ENCODE results near the gene NDUFS8. TPM values are rescaled to one million over a fixed set of nuclear protein-coding genes. Genes with fewer than 3 reads are reported as not detected.

The NDUFS8 gene
- total and polyA plus RNA-seq, 2 experiments from 2014 or later: 175 to 308 TPM

DNA sequence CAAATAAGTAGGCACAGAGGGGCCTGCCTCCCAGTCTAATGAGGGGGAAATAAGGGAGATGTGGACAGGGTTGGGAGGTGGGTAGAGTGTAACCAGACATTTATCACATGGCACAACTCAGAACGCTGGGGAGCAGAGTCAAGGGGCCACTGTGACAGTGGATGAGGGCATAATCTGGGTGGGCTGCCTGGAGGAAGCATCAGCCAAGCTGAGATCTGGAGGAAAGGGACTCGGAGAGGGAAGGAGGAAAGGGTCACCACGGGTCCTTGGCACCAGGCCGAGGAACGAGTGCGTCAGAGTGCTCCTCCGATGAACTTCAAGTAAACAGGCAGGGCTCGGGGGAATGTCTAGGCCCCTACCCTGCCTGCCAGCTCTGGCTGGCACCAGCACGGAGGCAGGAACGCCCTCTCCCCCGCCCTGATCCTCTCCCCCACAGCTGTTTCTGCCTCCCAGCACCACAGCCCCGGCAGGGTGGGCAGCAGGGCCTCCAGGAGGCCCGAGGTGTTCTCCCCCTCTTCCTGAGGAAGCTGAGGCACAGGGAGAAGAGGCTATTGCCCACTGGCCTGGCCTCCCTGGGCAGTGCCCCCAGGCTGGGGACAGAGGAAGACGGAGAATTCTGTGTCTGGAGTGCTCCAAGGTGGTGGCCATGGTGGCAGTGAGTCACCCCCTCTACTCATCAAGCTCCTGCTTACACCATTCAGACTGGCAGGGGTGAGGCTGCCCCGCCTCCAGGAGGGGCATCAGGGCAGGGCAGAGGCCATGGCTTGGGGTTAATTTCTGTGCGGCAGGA is 16.1 kb upstream of the NDUFS8 start (continued):
- TF ChIP-seq, protein P1, sequence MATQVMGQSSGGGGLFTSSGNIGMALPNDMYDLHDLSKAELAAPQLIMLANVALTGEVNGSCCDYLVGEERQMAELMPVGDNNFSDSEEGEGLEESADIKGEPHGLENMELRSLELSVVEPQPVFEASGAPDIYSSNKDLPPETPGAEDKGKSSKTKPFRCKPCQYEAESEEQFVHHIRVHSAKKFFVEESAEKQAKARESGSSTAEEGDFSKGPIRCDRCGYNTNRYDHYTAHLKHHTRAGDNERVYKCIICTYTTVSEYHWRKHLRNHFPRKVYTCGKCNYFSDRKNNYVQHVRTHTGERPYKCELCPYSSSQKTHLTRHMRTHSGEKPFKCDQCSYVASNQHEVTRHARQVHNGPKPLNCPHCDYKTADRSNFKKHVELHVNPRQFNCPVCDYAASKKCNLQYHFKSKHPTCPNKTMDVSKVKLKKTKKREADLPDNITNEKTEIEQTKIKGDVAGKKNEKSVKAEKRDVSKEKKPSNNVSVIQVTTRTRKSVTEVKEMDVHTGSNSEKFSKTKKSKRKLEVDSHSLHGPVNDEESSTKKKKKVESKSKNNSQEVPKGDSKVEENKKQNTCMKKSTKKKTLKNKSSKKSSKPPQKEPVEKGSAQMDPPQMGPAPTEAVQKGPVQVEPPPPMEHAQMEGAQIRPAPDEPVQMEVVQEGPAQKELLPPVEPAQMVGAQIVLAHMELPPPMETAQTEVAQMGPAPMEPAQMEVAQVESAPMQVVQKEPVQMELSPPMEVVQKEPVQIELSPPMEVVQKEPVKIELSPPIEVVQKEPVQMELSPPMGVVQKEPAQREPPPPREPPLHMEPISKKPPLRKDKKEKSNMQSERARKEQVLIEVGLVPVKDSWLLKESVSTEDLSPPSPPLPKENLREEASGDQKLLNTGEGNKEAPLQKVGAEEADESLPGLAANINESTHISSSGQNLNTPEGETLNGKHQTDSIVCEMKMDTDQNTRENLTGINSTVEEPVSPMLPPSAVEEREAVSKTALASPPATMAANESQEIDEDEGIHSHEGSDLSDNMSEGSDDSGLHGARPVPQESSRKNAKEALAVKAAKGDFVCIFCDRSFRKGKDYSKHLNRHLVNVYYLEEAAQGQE (IDR thresholded peaks at IDR 0.05; ENCODE audit: unreplicated experiment): no peak
- TF ChIP-seq, protein P2, sequence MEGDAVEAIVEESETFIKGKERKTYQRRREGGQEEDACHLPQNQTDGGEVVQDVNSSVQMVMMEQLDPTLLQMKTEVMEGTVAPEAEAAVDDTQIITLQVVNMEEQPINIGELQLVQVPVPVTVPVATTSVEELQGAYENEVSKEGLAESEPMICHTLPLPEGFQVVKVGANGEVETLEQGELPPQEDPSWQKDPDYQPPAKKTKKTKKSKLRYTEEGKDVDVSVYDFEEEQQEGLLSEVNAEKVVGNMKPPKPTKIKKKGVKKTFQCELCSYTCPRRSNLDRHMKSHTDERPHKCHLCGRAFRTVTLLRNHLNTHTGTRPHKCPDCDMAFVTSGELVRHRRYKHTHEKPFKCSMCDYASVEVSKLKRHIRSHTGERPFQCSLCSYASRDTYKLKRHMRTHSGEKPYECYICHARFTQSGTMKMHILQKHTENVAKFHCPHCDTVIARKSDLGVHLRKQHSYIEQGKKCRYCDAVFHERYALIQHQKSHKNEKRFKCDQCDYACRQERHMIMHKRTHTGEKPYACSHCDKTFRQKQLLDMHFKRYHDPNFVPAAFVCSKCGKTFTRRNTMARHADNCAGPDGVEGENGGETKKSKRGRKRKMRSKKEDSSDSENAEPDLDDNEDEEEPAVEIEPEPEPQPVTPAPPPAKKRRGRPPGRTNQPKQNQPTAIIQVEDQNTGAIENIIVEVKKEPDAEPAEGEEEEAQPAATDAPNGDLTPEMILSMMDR (conservative IDR thresholded peaks at IDR 0.05; ENCODE audit: low read depth in 2 of 2): no peak
- TF ChIP-seq, protein P3, sequence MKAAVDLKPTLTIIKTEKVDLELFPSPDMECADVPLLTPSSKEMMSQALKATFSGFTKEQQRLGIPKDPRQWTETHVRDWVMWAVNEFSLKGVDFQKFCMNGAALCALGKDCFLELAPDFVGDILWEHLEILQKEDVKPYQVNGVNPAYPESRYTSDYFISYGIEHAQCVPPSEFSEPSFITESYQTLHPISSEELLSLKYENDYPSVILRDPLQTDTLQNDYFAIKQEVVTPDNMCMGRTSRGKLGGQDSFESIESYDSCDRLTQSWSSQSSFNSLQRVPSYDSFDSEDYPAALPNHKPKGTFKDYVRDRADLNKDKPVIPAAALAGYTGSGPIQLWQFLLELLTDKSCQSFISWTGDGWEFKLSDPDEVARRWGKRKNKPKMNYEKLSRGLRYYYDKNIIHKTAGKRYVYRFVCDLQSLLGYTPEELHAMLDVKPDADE (IDR thresholded peaks at IDR 0.05): no peak
- no peak for TF ChIP-seq ZNF114 (CRISPR knock-in tag; IDR thresholded peaks at IDR 0.05)

DNA sequence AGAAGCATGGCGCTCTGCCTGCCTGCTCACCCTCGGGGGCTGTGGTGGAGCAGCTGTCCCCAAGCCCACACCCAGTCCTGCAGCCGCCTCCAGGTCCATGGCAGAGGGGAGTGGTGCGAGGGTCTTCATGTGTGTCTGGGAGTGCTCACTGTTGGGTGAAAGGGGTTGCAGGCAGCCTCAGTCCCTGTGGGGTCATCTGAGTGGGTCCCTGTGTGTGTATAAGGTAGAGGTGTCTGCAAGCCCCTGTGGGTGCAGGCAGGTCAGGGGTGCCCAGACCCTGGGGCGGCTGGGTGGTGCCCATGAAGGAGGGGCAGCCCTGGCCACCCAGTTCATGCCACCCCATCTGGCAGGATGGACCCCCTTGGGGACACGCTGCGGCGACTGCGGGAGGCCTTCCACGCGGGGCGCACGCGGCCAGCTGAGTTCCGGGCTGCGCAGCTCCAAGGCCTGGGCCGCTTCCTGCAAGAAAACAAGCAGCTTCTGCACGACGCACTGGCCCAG is 15.5 kb upstream of the NDUFS8 start:
- no peaks in the 10 kb centered on the region for H3K27me3 ChIP-seq (ENCODE audit: insufficient read depth)
- H3K79me2 ChIP-seq (replicated peaks; ENCODE audit: insufficient read depth): no peaks in the 10 kb centered on the region
- H3F3A ChIP-seq (replicated peaks; ENCODE audit: low read depth): 0 out of 2 replicates have a peak, but pooled peaks cover 4% of the 10 kb centered on the region
- no peaks in the 10 kb centered on the region for H3K36me3 Mint-ChIP-seq (ENCODE audit: low read depth)
- no peak overlapping the region for H3K4me3 Mint-ChIP-seq
- no peaks in the 10 kb centered on the region for H4K20me1 ChIP-seq (replicated peaks; ENCODE audit: insufficient read depth)
- no peak for ATAC-seq
- no peaks in the 10 kb centered on the region for H3K36me3 ChIP-seq (ENCODE audit: insufficient read depth)
- peaks cover 11% of the 10 kb centered on the region for H3K27me3 Mint-ChIP-seq (ENCODE audit: insufficient read depth, low read depth, poor library complexity)
- H3K4me2 ChIP-seq: no peak overlapping the region
- no peak overlapping the region for H2AFZ ChIP-seq
- DNase-seq (ENCODE audit: low spot score): no peak
- no peaks in the 10 kb centered on the region for H3K9me2 ChIP-seq (ENCODE audit: insufficient read depth)
- no peak overlapping the region for H3K27ac Mint-ChIP-seq
- H3K4me3 ChIP-seq: no peak overlapping the region
- no peak overlapping the region for H3K27ac ChIP-seq (ENCODE audit: low read depth)
- H3K9me3 Mint-ChIP-seq: no peaks in the 10 kb centered on the region
- peaks cover 8% of the 10 kb centered on the region for H3K4me1 ChIP-seq (ENCODE audit: insufficient read depth)
- peaks cover 17% of the 10 kb centered on the region for H3K4me1 Mint-ChIP-seq
- no peak for TF ChIP-seq POLR2AphosphoS5 (IDR thresholded peaks at IDR 0.05; ENCODE audit: low read depth)
- TF ChIP-seq EZH2 (IDR thresholded peaks at IDR 0.05; ENCODE audit: low read depth, unreplicated experiment): no peak
- TF ChIP-seq STAT1 (IDR thresholded peaks at IDR 0.05; ENCODE audit: unreplicated experiment): no peak
- TF ChIP-seq, protein P4, sequence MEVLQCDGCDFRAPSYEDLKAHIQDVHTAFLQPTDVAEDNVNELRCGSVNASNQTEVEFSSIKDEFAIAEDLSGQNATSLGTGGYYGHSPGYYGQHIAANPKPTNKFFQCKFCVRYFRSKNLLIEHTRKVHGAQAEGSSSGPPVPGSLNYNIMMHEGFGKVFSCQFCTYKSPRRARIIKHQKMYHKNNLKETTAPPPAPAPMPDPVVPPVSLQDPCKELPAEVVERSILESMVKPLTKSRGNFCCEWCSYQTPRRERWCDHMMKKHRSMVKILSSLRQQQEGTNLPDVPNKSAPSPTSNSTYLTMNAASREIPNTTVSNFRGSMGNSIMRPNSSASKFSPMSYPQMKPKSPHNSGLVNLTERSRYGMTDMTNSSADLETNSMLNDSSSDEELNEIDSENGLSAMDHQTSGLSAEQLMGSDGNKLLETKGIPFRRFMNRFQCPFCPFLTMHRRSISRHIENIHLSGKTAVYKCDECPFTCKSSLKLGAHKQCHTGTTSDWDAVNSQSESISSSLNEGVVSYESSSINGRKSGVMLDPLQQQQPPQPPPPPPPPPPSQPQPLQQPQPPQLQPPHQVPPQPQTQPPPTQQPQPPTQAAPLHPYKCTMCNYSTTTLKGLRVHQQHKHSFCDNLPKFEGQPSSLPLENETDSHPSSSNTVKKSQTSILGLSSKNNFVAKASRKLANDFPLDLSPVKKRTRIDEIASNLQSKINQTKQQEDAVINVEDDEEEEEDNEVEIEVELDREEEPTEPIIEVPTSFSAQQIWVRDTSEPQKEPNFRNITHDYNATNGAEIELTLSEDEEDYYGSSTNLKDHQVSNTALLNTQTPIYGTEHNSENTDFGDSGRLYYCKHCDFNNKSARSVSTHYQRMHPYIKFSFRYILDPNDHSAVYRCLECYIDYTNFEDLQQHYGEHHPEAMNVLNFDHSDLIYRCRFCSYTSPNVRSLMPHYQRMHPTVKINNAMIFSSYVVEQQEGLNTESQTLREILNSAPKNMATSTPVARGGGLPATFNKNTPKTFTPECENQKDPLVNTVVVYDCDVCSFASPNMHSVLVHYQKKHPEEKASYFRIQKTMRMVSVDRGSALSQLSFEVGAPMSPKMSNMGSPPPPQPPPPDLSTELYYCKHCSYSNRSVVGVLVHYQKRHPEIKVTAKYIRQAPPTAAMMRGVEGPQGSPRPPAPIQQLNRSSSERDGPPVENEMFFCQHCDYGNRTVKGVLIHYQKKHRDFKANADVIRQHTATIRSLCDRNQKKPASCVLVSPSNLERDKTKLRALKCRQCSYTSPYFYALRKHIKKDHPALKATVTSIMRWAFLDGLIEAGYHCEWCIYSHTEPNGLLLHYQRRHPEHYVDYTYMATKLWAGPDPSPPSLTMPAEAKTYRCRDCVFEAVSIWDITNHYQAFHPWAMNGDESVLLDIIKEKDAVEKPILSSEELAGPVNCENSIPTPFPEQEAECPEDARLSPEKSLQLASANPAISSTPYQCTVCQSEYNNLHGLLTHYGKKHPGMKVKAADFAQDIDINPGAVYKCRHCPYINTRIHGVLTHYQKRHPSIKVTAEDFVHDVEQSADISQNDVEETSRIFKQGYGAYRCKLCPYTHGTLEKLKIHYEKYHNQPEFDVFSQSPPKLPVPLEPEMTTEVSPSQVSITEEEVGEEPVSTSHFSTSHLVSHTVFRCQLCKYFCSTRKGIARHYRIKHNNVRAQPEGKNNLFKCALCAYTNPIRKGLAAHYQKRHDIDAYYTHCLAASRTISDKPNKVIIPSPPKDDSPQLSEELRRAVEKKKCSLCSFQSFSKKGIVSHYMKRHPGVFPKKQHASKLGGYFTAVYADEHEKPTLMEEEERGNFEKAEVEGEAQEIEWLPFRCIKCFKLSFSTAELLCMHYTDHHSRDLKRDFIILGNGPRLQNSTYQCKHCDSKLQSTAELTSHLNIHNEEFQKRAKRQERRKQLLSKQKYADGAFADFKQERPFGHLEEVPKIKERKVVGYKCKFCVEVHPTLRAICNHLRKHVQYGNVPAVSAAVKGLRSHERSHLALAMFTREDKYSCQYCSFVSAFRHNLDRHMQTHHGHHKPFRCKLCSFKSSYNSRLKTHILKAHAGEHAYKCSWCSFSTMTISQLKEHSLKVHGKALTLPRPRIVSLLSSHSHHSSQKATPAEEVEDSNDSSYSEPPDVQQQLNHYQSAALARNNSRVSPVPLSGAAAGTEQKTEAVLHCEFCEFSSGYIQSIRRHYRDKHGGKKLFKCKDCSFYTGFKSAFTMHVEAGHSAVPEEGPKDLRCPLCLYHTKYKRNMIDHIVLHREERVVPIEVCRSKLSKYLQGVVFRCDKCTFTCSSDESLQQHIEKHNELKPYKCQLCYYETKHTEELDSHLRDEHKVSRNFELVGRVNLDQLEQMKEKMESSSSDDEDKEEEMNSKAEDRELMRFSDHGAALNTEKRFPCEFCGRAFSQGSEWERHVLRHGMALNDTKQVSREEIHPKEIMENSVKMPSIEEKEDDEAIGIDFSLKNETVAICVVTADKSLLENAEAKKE (CRISPR knock-in tag; IDR thresholded peaks at IDR 0.05): no peak
- no peak for TF ChIP-seq JUNB (IDR thresholded peaks at IDR 0.05; ENCODE audit: unreplicated experiment)
- no peak for TF ChIP-seq ZNF331 (CRISPR knock-in tag; IDR thresholded peaks at IDR 0.05; ENCODE audit: low read depth)

Data from GM23338 (cell line).